NCI-H1417 (cell line): ENCODE data around the gene IRF2BPL.

ENCODE experiments used
- DNase-seq, 3 experiments: peaks; one replicate each; lab custom pipeline; 2025; lab: John Stamatoyannopoulos, UW

The IRF2BPL gene

DNA sequence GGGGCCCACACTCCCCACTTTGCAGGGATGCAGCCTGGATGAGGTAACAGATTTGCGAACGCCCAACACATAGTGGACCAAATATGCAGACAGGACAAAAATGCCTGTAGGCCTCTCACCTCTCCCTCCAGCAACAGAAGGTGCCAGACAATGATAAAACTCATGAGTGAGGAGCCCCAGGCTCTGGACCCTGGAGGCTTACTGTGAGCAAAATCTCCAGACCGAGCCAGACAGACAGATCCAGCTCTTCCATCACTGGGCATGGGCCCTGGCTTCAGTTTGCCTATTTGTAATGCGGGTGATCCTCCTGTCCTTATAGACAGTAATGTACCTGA, 42.3 kb downstream of the IRF2BPL start:
- no peak for DNase-seq

DNA sequence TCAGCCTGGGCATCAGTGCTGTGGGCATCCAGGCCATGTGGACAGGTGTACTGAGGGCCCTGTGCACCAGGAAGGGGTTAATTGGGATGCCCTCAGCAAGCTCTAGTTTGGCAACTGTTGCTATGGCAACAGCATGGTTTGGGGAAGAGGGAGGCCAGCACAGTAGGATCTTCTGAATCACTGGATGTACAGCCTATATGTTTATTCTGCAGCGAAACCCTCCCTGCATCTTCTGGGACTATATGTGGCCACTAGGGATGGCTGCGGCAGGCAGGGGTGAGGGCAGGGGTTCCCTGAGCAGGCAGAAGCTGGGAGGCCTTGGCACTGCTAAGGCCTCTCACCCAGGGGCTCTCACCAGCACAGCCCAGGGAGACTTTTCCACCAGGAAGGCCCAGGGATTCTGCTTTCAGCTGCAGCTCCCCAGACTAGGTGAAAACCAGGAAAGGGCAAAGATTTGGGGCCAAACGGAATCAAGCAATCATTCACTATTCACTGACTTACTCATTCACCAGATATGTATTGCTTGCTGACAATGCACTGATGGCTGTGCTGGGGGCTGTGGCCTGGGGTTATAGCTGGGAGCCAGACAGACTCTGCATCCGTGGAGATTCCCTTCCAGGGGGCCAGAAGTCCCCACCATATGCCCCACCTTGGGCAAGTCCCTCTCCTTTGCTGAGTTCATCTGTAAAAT, 42.8 kb downstream of the IRF2BPL start:
- peak in 2 of 3 experiments; percentile 20 to 63 for DNase-seq

DNA sequence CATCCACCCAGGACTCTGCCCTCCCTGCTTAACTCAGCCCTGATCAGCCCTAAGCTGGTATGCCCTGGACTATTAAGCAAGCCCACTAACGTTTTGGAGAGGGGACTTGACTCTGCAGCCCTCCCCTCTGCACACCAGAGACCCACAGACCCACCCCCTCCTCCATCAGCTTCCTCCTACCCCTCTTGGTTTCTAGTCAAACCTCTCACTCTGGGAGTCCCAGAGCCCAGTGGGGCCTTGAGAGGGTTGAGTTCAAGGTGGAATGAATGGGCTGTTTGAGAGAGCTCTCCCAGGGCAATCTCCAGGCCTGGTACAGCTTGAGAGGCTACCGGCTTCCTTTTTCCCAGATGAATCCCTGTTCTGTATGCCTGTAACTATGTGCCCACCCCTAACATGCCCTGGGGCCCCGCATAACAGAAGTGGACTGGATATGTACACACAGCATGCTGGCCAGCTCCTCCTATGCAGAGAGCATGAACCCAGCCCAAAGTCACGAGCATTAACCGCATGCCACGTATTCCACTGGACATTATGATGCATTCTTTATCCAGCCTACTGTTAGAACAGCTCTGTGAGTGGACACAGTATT, 43.6 kb downstream of the IRF2BPL start:
- no peak for DNase-seq

DNA sequence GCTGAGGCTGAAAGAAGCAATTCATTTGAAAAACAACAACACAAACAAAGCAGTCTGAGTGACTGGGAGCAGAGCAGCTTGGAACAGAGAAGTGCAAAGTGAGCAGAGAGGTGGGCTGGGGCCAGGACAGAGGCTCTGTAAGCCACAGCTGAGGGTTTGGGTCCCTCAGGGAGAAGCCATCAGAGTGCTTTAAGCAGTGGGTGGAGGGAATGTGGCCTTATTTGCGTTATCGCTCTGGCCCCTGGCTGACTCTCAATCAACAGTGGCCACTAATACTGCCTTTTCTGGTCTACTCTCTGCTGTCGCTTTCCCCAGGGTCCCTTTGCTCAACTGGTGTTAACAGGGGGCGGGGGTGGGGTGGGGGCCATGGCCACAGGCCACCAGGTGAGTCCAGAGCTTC, 44.2 kb downstream of the IRF2BPL start:
- DNase-seq: no peak

DNA sequence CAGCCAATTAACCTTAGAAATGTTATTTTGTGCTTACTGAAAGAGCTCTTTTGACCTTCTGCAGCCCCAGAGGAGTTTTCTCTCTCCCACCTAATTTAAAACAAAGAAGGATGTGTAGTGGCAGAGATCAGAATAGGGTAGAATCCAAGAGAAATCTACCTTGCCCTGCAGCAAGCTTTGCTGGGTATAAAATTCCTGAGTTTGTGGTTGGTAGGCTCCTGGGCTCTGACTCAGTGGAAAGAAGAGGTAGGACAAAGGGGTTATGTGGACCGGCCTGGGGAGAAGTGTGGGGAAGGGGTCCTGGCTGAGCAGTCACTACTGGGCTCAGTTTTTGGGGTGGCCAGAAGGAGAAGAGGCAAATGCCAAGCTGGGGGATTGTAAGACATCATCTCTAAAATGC, 46.8 kb downstream of the IRF2BPL start:
- DNase-seq: no peak

DNA sequence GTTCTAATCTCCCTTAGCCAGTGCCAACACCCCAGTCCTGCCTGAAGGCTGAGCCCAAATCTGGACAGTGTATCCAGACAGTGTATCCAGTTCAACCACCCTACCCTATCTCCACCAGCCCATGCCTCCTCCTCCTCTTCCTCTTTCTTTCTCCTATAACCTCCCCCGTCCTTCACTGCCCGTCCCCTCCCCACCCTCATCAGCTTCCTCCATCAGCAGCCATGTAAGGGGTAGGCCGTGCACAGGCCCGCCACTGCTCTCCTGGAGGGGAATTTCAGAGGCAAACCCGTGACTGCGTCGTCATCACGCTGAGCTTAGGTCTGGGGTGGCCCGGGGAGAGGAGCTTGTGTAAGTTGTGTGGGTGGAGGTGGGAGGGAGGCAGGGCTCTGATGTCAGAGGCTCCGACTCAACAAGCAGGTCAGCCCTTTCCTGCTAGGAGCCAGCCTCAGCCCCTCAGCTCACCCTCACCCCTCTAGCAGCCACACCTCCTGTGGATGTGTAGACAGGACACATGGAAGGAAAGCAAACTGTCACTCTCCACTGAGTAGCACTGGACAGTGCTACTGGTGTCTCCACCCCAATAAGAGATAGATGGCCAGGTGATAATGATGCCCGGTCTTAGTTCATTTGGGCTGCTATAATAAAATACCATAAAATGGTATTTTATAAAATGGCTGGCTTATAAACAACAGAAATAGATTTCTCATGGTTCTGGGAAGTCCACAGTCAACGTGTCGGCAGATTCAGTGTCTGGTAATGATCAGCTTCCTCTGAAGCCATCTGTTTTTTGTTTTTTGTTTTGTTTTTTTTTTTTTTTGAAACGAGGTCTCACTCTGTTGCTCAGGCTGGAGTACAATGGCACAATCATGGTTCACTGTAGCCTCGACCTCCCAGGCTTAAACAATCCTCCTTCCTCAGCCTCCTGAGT, 50.5 kb downstream of the IRF2BPL start:
- no peak for DNase-seq

DNA sequence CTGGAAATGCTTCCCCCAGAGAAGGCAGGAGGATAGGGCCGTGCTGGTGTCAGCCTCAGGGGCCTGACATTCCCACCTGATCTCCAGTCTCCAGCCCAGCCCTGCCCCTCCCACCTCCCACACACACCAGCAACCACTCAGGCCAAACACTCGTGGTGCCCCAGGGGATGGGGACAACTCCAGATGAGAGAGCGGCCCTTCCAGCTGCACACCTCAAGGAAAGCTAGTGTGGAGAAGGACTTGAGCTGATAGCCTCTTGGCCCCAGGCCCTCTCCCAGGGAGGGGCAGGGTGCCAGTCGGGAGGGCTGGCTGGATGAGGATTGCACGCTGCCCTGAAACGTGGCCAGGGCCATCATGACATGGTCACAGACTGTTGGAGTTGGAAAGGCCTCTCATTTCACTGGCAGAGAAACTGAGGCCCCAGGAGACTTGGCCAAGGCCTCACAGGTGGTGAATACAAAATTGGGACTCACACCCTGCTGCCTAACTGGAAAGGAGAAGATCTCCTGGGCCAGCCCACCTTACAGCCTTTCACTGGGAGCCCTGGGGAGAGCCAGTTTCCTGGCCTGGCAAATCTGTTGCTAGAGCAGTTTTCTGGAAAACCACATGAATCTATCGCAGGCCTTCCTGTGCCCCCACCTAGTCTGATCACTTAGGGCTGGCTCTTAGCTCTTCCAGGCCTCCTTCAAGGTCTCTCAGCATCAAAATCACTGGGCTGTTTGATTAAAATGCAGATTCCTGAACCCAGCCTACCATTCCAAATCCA, 52.1 kb downstream of the IRF2BPL start:
- DNase-seq: peak in 1 of 3 experiments; percentile 43

DNA sequence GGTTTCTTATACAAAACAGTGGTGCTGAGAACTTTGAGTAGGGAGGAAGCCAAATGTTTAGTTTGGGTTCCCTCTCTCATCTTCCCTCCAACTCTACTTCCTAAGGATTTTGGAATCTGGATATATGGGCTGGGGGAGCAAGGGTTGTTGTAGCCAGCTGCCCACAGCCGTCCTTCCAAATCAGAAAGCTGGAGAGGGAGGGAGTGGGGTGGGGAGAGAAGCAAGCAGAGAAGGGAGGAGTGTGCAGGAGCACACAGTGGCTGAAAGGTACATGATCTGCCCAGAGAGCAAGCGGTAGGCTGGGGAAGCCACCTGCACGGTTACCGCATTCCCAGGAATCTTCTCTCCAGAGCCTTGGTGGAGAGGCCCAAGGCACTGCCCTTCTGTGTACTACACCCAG, 52.7 kb downstream of the IRF2BPL start:
- no peak for DNase-seq

DNA sequence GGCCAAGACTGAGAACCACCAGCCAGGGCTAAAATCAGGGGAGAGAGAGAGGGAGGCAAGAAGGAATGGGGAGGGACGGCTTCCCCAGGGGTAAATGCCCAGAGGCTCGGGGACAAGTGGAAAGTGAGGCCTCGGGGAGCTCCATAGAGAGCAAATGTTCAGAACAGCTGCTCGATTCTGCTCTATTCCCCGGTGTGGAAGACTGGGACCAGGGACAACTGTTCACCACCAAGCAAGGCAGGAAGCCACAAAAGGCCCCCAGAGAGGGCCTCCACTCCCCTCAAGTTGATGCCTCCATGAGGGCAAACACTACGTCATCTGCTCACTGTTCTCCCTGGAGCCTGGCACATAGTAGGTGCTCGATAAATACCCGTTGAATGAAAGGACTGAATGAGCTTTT, 53.5 kb downstream of the IRF2BPL start:
- no peak for DNase-seq
